KG1 (cell line): ENCODE results near the gene OR2AT4.
"Not testable (repeated sequence)": the region's sequence is repeated elsewhere in the genome, so short reads cannot be mapped to it uniquely, and the experiment has no call there.

Experiments
- DNase-seq: peaks from one replicate; lab custom pipeline; 2025; lab: John Stamatoyannopoulos, UW

The OR2AT4 gene

GRCh38 chr11:75096456-75097172 is at the start of gene OR2AT4:
OR2AT4 (minus strand) TSS chr11:75096876.
- no peak for DNase-seq

DNA sequence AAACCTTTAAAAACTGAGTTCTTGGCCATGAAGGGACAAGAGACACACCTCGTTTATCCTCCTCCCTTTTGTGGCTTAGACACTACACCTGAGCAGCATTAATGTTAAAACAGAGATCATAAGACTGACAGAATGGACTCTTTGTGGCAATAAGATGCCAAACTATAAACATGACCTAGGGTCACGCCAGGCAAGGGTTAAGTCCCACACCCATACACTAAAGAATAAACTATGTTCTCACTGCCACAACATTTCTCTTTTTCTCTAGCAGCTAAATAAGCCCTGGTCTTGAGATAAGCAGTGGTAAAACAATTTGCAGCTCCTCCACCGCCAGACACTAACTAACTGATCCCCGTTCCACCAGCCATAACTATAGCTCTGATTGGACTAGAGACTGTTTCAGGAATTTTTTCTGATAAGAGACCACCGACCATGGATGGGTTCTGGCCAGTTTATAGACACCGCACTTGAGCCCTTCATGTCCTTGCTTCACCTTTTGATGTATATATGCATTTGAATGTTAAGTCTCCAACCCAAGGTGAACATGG is 49.4 kb upstream of the OR2AT4 start:
- DNase-seq = no peak

- DNase-seq = no peak
Measured at GRCh38 chr11:75145196-75145971, 48.7 kb upstream of the OR2AT4 start.

GRCh38 chr11:75144716-75145014 is 48.0 kb upstream of the OR2AT4 start:
- DNase-seq = no peak

DNA sequence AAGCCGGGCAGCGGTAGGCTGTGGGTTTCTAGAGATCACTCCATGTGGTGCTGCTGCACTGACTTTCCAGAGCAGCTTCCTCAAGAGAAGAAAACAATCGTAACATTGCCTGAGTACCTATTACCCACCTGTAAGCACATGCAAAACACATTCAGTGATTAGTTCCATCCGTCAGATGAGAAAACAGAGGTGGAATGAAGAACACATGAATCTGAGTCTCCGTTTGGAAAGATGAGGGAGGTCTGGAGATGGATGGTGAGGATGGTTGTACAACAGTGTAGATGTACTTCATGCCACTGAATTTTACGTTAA is 46.7 kb upstream of the OR2AT4 start:
- no peak for DNase-seq

DNA sequence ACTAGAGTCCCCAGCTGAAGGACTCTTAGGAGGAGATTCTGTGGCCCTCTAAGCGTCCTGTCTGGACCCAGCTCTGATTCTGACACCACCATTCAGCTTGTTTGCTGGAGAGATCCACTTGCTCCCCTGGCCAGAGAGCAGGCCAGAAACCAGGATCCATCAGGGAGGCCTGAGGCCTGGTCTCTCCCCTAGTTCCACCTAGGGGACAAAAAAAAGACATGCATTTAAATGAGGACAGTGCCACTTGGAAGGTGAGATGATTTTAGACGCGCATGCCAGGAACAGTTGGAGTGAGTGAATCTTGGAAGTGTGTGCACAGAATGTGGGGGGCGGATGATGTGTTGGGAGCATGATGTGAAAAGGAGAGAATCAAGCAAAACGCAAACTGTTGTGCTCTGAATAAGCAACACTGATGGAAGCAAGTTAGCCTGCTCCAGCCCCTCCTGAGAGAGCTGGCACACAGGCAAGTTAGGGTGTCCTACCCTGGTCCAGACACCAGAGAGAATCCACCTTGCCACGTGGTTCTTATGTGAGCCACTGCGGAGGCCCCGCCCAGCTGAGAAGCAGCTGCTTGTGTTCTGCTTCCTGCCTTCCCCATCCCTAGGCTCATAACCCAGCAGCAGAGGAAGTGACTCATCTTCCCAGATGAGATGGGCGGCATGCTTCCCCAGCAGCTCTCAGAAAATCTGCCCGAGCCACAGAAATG is 46.2 kb upstream of the OR2AT4 start:
- peak; percentile 88 for DNase-seq

GRCh38 chr11:75141166-75141565 is 44.5 kb upstream of the OR2AT4 start:
- DNase-seq = no peak

DNA sequence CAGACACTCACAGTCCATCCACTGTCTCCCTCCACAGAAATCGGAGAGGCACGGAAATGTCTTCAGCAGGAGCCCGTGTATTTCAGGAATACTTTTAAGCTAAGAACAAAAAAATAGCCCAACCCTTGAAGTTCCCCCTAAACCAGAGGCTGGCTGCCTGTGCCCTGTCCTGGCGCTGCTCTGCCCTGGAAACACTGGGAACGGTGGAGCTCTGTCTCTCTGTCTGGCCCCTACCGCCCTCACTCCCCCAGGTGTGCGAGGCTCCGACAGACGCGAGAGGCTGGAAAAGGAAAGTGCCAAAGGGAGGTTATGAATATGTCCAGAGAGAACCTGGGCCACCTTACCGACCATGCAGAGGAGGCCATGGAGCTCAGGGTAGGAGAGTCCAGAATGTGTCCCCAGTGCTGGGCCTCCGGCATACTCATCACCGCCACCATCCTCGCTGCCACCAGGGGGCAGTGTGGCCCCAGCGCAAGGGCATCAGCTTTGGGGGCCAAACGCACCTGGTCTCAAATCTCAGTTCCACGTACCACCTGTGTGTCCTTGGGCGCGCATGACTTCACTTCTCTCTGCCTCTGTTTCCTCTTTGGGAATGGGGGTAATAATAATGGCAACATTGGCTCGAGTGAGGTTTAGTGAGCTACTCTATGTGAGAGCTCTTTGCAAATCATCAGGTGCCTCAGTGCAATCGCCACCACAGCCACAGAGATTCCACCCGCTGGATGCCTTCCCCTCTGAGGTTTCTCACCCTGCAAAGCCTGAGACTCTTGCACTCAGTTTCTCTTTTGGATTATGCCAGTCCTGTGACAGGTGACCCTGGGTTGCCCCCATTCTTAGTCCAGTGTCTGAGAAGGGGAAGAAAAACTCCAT is 43.8 kb upstream of the OR2AT4 start:
- peak; percentile 40 for DNase-seq

- DNase-seq = no peak
Measured at GRCh38 chr11:75135651-75136050, 39.0 kb upstream of the OR2AT4 start.

GRCh38 chr11:75135021-75135650 is 38.5 kb upstream of the OR2AT4 start:
- DNase-seq = no peak

- no peak for DNase-seq
Measured at GRCh38 chr11:75133976-75134375, 37.3 kb upstream of the OR2AT4 start.

- DNase-seq = no peak
Measured at GRCh38 chr11:75132080-75132479, 35.4 kb upstream of the OR2AT4 start.

DNA sequence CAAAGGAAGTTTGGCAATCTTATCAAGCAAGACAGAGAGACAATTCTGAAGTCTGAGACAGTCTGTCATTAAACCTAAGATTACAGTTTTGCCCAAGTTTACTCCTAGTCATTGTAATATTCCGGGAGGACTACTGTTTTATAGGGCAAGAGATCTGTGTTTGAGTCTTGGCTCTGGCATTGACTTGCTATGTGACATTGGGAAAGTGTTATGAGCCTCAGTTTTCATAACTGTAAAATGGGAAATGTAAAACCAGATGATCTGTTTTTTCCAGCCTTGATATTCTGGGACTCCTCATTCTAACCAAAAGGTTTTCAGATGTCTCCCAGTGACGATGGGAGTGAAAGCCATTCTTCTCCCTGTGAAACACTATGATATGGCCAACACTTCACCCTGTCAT is 29.9 kb upstream of the OR2AT4 start:
- DNase-seq = no peak

GRCh38 chr11:75118577-75118976 is 21.9 kb upstream of the OR2AT4 start:
- DNase-seq = no peak

DNA sequence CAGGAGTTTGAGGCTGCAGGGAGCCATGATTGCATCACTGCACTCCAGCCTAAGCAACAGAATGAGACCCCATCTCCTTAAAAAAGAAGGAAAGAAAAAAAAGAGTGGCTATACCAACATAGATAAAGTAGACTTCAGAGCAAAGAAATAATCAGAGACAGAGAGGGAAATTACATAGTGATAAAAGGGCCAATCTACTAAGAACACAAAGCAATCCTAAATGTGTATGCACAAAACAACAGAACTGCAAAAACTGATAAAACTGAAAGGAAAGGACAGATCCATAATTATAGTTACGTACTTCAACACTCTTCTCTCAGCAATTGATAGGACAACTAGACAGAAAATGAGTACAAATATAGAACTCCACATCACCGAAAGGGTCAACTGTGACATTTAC is 17.8 kb upstream of the OR2AT4 start:
- DNase-seq = no peak

DNA sequence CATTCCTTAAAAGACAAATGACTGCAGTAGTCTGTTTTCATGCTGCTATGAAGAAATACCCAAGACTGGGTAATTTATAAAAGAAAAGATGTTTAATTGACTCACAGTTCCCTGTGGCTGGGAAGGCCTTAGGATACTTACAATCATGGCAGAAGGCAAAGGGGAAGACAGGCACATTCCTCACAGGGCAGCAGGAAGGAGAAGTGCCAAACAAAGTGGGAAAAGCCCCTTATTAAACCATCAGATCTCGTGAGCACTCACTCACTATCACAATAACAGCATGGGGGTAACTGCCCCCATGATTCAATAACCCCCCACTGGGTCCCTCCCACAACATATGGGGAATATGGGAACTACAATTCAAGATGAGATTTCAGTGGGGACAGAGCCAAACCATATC is 16.4 kb upstream of the OR2AT4 start:
- no peak for DNase-seq

- no peak for DNase-seq
Measured at GRCh38 chr11:75112200-75112599, 15.5 kb upstream of the OR2AT4 start.

DNA sequence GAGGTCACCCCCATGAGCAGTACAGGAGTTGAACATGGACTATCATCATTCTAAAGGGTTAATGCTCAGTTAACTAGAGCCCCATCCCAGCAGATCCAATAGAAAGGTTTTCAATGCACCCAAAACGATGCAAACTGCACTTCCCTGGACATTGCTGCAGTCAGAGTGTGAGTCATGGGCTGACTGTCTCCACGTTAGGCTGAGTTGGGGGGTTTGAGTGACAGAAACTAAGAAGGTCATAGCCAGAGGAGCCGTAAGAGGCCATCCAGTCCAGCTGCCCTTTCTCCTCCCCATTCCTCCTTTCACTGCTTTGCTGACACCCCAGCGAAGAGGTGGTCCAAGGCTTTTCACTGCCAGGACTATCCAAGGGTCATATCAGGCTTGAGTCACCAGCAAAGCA is 10.5 kb upstream of the OR2AT4 start:
- no peak for DNase-seq

DNA sequence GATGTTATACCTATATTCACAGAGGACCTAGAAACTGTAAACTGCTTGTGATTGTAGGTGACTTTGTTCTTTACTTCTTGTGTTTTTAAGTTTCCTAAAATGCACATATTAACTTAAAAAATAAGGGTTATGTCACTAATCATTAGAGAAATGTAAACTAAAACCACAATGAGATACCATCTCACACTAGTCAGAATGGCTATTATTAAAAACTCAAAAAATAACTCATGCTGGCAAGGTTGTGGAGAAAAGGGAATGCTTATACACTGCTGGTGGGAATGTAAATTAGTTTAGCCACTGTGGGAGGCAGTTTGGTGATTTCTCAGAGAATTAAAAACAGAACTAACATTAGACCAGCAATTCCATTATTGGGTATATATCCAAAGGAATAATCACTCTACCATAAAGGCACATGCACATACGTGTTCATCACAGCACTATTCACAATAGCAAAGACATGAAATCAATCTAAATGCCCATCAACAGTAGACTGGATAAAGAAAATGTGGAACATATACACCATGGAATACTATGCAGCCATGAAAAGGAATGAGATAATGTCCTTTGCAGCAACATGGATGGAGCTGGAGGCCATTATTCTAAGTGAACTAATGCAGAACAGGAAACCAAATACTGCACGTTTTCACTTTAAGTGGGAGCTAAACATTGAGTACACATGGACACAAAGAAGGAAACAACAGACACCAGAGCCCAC is 9.4 kb upstream of the OR2AT4 start:
- not testable (repeated sequence) for DNase-seq

GRCh38 chr11:75105462-75105925 is 8.8 kb upstream of the OR2AT4 start:
- no peak for DNase-seq
